LNCaP clone FGC (cell line): ENCODE data around the gene HMCN2.

ENCODE experiments used
- DNase-seq: peaks from one replicate; pipeline ENCODE4 v3.0.0-alpha.2; 2011; ENCODE audit warnings: low read depth
- H3K4me3 ChIP-seq: 2 replicates; pipeline ENCODE4 v1.5.1; 2011; ENCODE audit warnings: mild to moderate bottlenecking, low read depth, low read length, control low read depth
- CTCF ChIP-seq: IDR thresholded peaks from 2 replicates; pipeline ENCODE4 v1.5.1; 2012; ENCODE audit warnings: mild to moderate bottlenecking; ENCODE audit not compliant: control insufficient read depth, insufficient read depth; ENCODE audit errors: extremely low read depth

The HMCN2 gene

DNA sequence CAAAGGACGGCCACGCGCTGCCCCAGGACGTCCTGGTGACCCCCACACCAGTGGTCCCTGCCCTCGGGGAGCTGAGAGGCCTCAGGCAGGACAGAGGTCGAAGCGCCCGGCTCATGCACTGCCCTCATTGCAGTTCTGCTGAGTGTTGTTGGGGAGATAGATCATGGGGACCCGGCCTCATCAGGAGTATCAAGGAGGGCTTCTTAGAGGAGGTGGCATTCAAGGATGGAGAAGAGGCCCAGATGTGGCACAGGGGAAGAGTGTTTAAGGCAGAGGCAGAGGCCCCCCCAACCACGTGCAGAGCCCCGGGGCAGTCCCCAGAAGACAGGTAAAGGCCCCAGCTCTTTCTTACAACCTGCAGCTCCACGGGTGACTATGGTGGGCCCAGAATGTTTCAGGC, 205.4 kb downstream of the HMCN2 start:
- no peak for TF ChIP-seq CTCF
- DNase-seq = no peak
- H3K4me3 ChIP-seq = no peak overlapping the region

- DNase-seq = no peak
- H3K4me3 ChIP-seq = no peak overlapping the region
- TF ChIP-seq CTCF = no peak
Observed at GRCh38 chr9:130471411-130472183, 206.0 kb downstream of the HMCN2 start.

- TF ChIP-seq CTCF = no peak
- DNase-seq = no peak
- H3K4me3 ChIP-seq = no peak overlapping the region
Observed at GRCh38 chr9:130472184-130472705, 206.7 kb downstream of the HMCN2 start.

GRCh38 chr9:130473009-130473408, 207.4 kb downstream of the HMCN2 start:
- no peak for TF ChIP-seq CTCF
- no peak overlapping the region for H3K4me3 ChIP-seq
- no peak for DNase-seq

DNA sequence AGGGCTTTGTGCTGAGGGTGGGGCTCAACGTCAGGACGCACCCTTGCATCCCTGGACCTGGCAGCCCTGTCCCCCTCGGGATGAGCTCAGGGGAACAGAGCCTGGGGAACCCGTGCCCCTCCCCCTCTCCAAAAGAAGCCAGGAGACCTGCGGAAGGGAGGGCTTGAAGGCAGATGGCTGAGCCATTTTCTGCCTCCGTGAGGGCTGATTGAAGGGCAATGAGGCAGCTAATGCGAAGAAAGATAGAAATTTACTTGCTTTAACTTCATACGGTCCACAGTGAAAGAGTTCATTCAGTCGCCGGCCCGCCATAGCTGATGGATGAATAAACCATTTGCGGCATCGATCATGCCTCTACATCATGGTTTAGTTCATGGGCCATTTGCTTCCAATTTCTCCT, 208.0 kb downstream of the HMCN2 start:
- no peak for TF ChIP-seq CTCF
- no peak for DNase-seq
- no peak overlapping the region for H3K4me3 ChIP-seq

GRCh38 chr9:130474106-130474505, 208.5 kb downstream of the HMCN2 start:
- DNase-seq = no peak
- no peak overlapping the region for H3K4me3 ChIP-seq
- no peak for TF ChIP-seq CTCF

DNA sequence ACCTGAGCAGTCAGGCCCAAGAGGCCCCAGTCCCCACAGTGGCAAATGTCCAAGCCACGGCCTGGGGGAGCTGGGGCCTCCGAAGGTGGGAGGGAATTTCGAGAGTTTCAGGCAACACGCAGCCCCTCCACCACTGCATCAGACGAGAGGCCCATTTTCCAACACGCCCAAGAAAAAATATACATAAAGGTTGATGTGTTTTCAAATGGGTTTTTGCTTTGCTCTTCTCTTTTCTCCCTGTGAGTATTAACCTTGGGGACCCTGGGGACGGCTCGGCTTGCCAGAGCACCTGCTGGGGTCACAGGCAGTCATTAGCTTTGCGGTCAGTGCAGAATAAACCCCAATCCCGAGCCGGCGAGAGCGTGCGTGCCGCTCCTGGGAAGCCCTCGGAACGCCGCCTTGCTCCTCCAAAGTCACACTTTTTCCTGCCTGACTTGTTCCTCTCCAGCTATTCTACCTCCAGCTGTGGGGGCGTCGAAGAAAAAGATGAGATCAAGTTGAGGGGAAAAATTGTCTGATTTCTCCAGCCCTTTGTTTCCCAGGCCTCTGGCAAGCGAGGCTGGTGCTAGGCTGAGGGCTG, 210.7 kb downstream of the HMCN2 start:
- no peak for TF ChIP-seq CTCF
- no peak overlapping the region for H3K4me3 ChIP-seq
- DNase-seq = no peak
